AG09319 (cell line): ENCODE data around the gene HYCC2.

Source experiments
- DNase-seq: peaks from one replicate; pipeline ENCODE4 v3.0.0-alpha.2; 2010; ENCODE audit warnings: low read depth; ENCODE audit errors: extremely low read depth
- CTCF ChIP-seq: IDR thresholded peaks from 2 replicates; pipeline ENCODE4 v1.5.1; 2011; ENCODE audit warnings: low read depth, mild to moderate bottlenecking, inconsistent platforms, low read length, moderate library complexity

The HYCC2 gene

GRCh38 chr2:201114846-201115245 is 43.4 kb upstream of the HYCC2 start:
- no peak for TF ChIP-seq CTCF
- no peak for DNase-seq

- no peak for TF ChIP-seq CTCF
- DNase-seq, result no peak
These were observed 42.9 kb upstream of the HYCC2 start for GRCh38 chr2:201114350-201114749.

- TF ChIP-seq CTCF, result no peak
- DNase-seq, result no peak
These were observed 39.6 kb upstream of the HYCC2 start for GRCh38 chr2:201111096-201111495.

- no peak for DNase-seq
- TF ChIP-seq CTCF, result no peak
These were observed 39.1 kb upstream of the HYCC2 start for GRCh38 chr2:201110615-201111014.

- no peak for DNase-seq
- no peak for TF ChIP-seq CTCF
These were observed 37.7 kb upstream of the HYCC2 start for GRCh38 chr2:201109186-201109585.

- DNase-seq, result no peak
- no peak for TF ChIP-seq CTCF
These were observed 36.9 kb upstream of the HYCC2 start for GRCh38 chr2:201108341-201108740.

- no peak for TF ChIP-seq CTCF
- no peak for DNase-seq
These were observed 36.2 kb upstream of the HYCC2 start for GRCh38 chr2:201107624-201108023.
